ENCODE data around the gene FAM20C. TPM values are rescaled to one million over a fixed set of nuclear protein-coding genes. Genes with fewer than 3 reads are reported as not detected.
"Not testable (repeated sequence)": the region's sequence is repeated elsewhere in the genome, so short reads cannot be mapped to it uniquely, and the experiment has no call there.

FAM20C gene
- total RNA-seq, 1 experiment from 2014 or later: 8.8 TPM

DNA sequence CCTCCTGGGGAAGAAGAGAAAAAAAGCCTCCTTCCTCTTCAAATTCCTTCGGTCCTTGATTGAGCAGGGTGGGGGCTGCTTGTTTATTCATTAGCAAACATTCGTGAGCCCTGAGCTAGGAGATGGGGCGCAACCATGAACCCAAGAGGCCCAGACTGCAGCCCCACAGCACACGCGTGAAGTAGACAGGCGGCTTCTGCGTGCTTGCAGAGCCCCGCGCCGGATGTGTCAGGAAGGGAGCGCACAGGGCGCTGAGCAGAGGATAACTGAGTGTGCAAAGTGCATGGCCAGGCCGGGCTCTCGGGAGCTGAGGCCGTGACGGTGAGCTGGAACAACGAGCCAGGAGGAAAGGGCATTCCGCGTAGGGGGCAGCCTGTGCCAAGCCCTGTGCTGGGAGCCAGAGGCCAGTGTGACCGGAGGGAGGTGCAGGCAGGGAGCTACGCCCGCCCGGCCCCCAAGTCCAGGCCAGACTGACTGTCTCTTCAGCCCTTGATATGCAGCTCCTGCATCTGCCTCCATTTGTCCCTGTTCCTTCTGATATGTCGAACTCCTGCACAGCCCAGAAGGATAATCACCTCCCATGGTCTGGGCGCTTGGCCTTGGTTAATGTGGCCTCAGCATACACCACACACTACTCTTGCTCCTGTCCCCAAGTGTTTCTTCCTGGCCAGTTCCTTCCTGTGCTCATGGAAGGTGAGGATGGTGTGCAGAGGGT is 102.2 kb downstream of the FAM20C start:
- TF ChIP-seq, protein P1, sequence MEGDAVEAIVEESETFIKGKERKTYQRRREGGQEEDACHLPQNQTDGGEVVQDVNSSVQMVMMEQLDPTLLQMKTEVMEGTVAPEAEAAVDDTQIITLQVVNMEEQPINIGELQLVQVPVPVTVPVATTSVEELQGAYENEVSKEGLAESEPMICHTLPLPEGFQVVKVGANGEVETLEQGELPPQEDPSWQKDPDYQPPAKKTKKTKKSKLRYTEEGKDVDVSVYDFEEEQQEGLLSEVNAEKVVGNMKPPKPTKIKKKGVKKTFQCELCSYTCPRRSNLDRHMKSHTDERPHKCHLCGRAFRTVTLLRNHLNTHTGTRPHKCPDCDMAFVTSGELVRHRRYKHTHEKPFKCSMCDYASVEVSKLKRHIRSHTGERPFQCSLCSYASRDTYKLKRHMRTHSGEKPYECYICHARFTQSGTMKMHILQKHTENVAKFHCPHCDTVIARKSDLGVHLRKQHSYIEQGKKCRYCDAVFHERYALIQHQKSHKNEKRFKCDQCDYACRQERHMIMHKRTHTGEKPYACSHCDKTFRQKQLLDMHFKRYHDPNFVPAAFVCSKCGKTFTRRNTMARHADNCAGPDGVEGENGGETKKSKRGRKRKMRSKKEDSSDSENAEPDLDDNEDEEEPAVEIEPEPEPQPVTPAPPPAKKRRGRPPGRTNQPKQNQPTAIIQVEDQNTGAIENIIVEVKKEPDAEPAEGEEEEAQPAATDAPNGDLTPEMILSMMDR (IDR thresholded peaks at IDR 0.05; ENCODE audit: unreplicated experiment): no peak
- Mint-ChIP-seq H3K36me3 (ENCODE audit: insufficient read depth, unreplicated experiment) (no peaks in the 10 kb centered on the region), H3K9me3 (ENCODE audit: unreplicated experiment) (no peaks in the 10 kb centered on the region), H3K4me3 (ENCODE audit: unreplicated experiment) (no peak overlapping the region), H3K27ac (ENCODE audit: low read depth, unreplicated experiment) (no peak overlapping the region), H3K4me1 (ENCODE audit: insufficient read depth, unreplicated experiment) (no peaks in the 10 kb centered on the region), H3K27me3 (ENCODE audit: insufficient read depth, unreplicated experiment) (no peaks in the 10 kb centered on the region)
- DNase-seq (ENCODE audit: unreplicated experiment): no peak
- CTCF ChIA-PET: no interaction called here
- BruUV-seq (replicated peaks): no TSS peak
- intact Hi-C loops (cut with micrococcal nuclease): no loop called here
- POLR2A ChIA-PET: no interaction called here

DNA sequence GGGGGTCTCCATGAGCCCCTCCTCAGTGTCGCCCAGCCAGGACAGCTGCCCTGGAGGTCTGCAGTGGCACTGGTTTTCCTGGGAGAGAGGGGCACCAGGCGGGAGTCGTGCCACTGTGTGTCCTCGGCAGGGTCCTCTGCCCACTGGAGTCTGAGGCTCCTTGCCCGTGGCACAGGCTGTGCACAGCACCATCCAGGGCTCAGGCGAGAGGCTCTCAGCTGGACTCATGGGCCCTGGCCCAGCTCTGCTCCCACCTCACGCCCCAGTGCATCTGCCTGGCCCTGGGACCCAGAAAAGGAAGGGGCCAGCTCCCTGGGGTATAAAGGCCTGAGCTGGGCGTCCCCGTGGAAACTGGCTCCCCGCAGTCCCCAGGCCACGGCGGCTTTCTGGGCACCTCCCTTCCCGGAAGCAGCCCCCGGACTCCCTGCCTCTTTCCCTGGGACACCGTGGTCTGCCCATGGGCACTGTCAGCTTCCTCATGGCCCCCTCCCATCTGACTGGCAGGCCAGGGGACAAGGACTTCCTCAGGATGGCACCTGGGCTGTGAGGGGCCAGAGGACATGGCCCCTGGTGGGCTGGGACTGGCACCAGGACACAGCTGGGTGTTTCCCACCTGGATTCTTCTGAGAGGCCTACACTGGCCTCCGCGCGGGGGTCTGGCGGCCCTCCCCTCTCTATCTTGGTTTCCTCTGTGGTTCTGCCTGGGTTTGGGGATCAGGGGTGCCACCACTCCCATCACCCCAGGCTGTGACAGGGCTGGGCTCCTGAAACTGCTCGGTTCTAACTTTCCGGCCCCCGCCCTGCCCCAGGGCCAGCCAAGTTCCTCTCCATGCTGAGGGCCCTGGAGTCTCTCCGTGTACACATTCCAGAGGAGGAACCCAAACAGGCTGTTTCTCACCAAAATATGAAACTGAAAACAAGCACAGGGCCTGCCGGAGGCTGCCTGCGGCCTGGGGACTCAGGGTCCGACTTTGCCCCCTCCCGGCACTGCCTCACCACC is 103.1 kb downstream of the FAM20C start:
- no peak for DNase-seq (ENCODE audit: unreplicated experiment)
- CTCF ChIA-PET: no interaction called here
- H3K36me3 Mint-ChIP-seq (ENCODE audit: insufficient read depth, unreplicated experiment): no peaks in the 10 kb centered on the region
- H3K27ac Mint-ChIP-seq (ENCODE audit: low read depth, unreplicated experiment): no peak overlapping the region
- TF ChIP-seq, protein P1 (IDR thresholded peaks at IDR 0.05; ENCODE audit: unreplicated experiment): no peak
- no peaks in the 10 kb centered on the region for H3K27me3 Mint-ChIP-seq (ENCODE audit: insufficient read depth, unreplicated experiment)
- POLR2A ChIA-PET: no interaction called here
- no peaks in the 10 kb centered on the region for H3K9me3 Mint-ChIP-seq (ENCODE audit: unreplicated experiment)
- intact Hi-C loops (cut with micrococcal nuclease): no loop called here
- no peak overlapping the region for H3K4me3 Mint-ChIP-seq (ENCODE audit: unreplicated experiment)
- H3K4me1 Mint-ChIP-seq (ENCODE audit: insufficient read depth, unreplicated experiment): no peaks in the 10 kb centered on the region
- no TSS peak for BruUV-seq (replicated peaks)

DNA sequence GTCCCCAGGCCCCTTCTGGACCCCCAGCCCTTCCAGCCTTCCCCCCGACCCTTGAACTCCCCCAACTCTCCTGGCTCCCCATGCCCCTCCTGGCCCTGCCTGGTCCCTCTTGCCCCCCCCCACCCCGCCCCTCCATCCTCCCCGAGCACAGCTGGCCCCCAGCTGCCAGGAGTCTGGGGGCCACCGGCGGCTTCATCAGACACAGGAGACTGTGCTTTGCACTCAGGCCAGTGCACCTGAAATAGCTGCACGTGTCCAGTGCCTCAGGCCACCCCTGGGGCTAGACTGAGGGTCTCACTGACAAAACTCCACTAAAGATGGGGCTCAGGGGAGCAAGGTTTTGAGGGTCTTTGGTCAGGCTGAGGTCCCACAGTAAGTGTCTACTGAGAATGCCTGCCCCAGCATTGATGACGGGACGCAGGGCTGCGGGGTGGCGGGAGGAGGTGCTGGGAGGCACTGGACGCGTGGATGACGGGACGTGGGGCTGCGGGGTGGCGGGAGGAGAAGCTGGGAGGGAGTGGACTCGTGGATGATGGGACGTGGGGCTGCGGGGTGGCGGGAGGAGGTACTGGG is 104.1 kb downstream of the FAM20C start:
- Mint-ChIP-seq H3K27ac (ENCODE audit: low read depth, unreplicated experiment) (no peak overlapping the region), H3K9me3 (ENCODE audit: unreplicated experiment) (no peaks in the 10 kb centered on the region), H3K27me3 (ENCODE audit: insufficient read depth, unreplicated experiment) (no peaks in the 10 kb centered on the region), H3K4me1 (ENCODE audit: insufficient read depth, unreplicated experiment) (no peaks in the 10 kb centered on the region), H3K36me3 (ENCODE audit: insufficient read depth, unreplicated experiment) (no peaks in the 10 kb centered on the region), H3K4me3 (ENCODE audit: unreplicated experiment) (no peak overlapping the region)
- CTCF ChIA-PET: no interaction called here
- POLR2A ChIA-PET: interaction anchor here (0.7 kb wide), 1 partner anchor 135 kb away, joined by 3 read pairs; no protein-coding TSS in a partner anchor
- intact Hi-C loops (cut with micrococcal nuclease): no loop called here
- TF ChIP-seq, protein P1 (IDR thresholded peaks at IDR 0.05; ENCODE audit: unreplicated experiment): no peak
- DNase-seq (ENCODE audit: unreplicated experiment): no peak
- no TSS peak for BruUV-seq (replicated peaks)

DNA sequence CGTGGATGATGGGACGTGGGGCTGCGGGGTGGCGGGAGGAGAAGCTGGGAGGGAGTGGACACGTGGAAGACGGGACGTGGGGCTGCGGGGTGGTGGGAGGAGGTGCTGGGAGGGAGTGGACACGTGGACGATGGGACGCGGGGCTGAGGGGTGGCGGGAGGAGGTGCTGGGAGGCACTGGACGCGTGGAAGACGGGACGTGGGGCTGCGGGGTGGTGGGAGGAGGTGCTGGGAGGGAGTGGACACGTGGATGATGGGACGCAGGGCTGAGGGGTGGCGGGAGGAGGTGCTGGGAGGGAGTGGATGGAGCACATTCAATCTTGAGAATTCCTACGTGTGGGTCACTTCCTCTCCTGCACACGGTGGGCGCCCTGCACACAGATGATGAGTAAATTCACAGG is 104.8 kb downstream of the FAM20C start:
- POLR2A ChIA-PET: interaction anchor here (0.7 kb wide), 1 partner anchor 136 kb away, joined by 3 read pairs; no protein-coding TSS in a partner anchor

More for the DNA sequence above, 104.8 kb downstream of the FAM20C start:
- BruUV-seq (replicated peaks); H3K4me1 Mint-ChIP-seq (ENCODE audit: insufficient read depth, unreplicated experiment); H3K27me3 Mint-ChIP-seq (ENCODE audit: insufficient read depth, unreplicated experiment); H3K36me3 Mint-ChIP-seq (ENCODE audit: insufficient read depth, unreplicated experiment); DNase-seq (ENCODE audit: unreplicated experiment); H3K27ac Mint-ChIP-seq (ENCODE audit: low read depth, unreplicated experiment); intact Hi-C loops (cut with micrococcal nuclease); H3K9me3 Mint-ChIP-seq (ENCODE audit: unreplicated experiment); H3K4me3 Mint-ChIP-seq (ENCODE audit: unreplicated experiment); CTCF ChIA-PET: not testable (repeated sequence)
